Panc1 (cell line): ENCODE results near the gene EEF1A2. TPM values are rescaled to one million over a fixed set of nuclear protein-coding genes. Genes with fewer than 3 reads are reported as not detected.

Experiments
- ATAC-seq: fragments of 200-7000 bp; cut with Tn5 transposase; 2 replicates; pipeline ENCODE4 v1.9.1; 2020; ENCODE audit warnings: mild to moderate bottlenecking, moderate library complexity
- BruUV-seq: library from RNA; stranded (reverse); fragments of 400-500 nt; replicated peaks from 2 replicates; lab custom pipeline; 2021; lab: Mats Ljungman, UMichigan
- CTCF ChIA-PET: fragments of 300-600 bp; sonication (Branson Sonifier 250); formaldehyde crosslinking; loops from one replicate; lab custom pipeline; 2022; ENCODE audit warnings: antibody characterized with exemption; lab: Charles Lee
- POLR2A ChIA-PET: fragments of 300-600 bp; sonication (Branson Sonifier 250); formaldehyde crosslinking; loops from one replicate; lab custom pipeline; 2022; ENCODE audit warnings: antibody characterized with exemption; lab: Charles Lee
- DNase-seq: peaks from one replicate; pipeline ENCODE4 v3.0.0-alpha.2; 2010; ENCODE audit warnings: low read depth, low spot score
- H3K27ac ChIP-seq: 2 replicates; pipeline ENCODE4 v1.5.1; 2011; ENCODE audit warnings: mild to moderate bottlenecking, low read length, inconsistent platforms
- H3K27me3 ChIP-seq: fragments of 200-500 bp; sonication (Bioruptor generic); 2 replicates; pipeline ENCODE4 v1.6.0; 2014; ENCODE audit warnings: low read length, inconsistent platforms; ENCODE audit not compliant: control insufficient read depth, insufficient read depth
- H3K36me3 ChIP-seq: fragments of 200-500 bp; sonication (Bioruptor generic); 2 replicates; pipeline ENCODE4 v1.5.1; 2014; ENCODE audit warnings: inconsistent platforms, mild to moderate bottlenecking, low read length, moderate library complexity; ENCODE audit not compliant: control insufficient read depth, insufficient read depth
- H3K4me1 ChIP-seq: 2 replicates; pipeline ENCODE4 v1.5.1; 2011; ENCODE audit warnings: inconsistent platforms, mild to moderate bottlenecking, low read length, moderate library complexity; ENCODE audit not compliant: control insufficient read depth, insufficient read depth
- H3K4me3 ChIP-seq, 2 experiments: 2 replicates each; pipeline ENCODE4 v1.5.1; 2011 to 2012; ENCODE audit warnings: low read depth in 2 of 2, low read length in 2 of 2, mild to moderate bottlenecking in 2 of 2, inconsistent platforms in 1 of 2, moderate library complexity in 1 of 2
- H3K9me3 ChIP-seq: fragments of 200-500 bp; sonication (Bioruptor generic); 2 replicates; pipeline ENCODE4 v1.5.1; 2014; ENCODE audit warnings: low read depth, mild to moderate bottlenecking, inconsistent platforms, low read length, moderate library complexity; ENCODE audit not compliant: control insufficient read depth, insufficient read depth
- CTCF ChIP-seq: fragments of 450-650 bp; IDR thresholded peaks from 2 replicates; pipeline ENCODE4 v1.5.1; 2017; ENCODE audit warnings: mild to moderate bottlenecking
- POLR2AphosphoS5 ChIP-seq: IDR thresholded peaks from 2 replicates; pipeline ENCODE4 v1.6.1; 2012; ENCODE audit warnings: mild to moderate bottlenecking, low read depth, low read length, moderate library complexity
- REST ChIP-seq, 2 experiments: IDR thresholded peaks; 2 replicates each; pipeline ENCODE4 v1.6.1; 2011 to 2012; ENCODE audit warnings: low read depth in 2 of 2, control low read depth in 1 of 2, low read length in 1 of 2, mild to moderate bottlenecking in 1 of 2, moderate library complexity in 1 of 2; ENCODE audit not compliant: insufficient read depth in 1 of 2
- SIN3A ChIP-seq: IDR thresholded peaks from 2 replicates; pipeline ENCODE4 v1.6.1; 2012; ENCODE audit warnings: low read depth, mild to moderate bottlenecking, low read length, moderate library complexity, borderline replicate concordance; ENCODE audit not compliant: insufficient read depth
- TCF7L2 ChIP-seq: IDR thresholded peaks from 2 replicates; pipeline ENCODE4 v1.6.1; 2011; ENCODE audit warnings: mild to moderate bottlenecking, low read depth, low read length, inconsistent platforms
- in situ Hi-C: cut with HindIII; loops from 2 replicates; pipeline ENCODE4 v1.10.0; 2016; ENCODE audit warnings: low sequenced_read_pairs, low pct_unique_long_range_greater_than_20kb
- intact Hi-C: fragments of 100-400 bp; cut with micrococcal nuclease; formaldehyde crosslinking; loops from one replicate; pipeline ENCODE4 v1.10.0; 2022; ENCODE audit not compliant: unreplicated experiment
- total RNA-seq: library from RNA; stranded (reverse); gene quantifications from one replicate; pipeline ENCODE4 v1.2.1, GENCODE V29; 2021; ENCODE audit not compliant: unreplicated experiment

EEF1A2 gene
- total RNA-seq, 1 experiment from 2014 or later: 178 TPM

- no peaks in the 10 kb centered on the region for H3K36me3 ChIP-seq
- ChIA-PET CTCF (no interaction called here), POLR2A (no interaction called here)
- H3K9me3 ChIP-seq: no peaks in the 10 kb centered on the region
- no peaks in the 10 kb centered on the region for H3K27me3 ChIP-seq
- no peak overlapping the region for H3K4me3 ChIP-seq
- no TSS peak for BruUV-seq
- no peak overlapping the region for H3K27ac ChIP-seq
- H3K4me1 ChIP-seq: peaks cover 16% of the 10 kb centered on the region
- ATAC-seq (no peak), DNase-seq (no peak)
- in situ Hi-C loops (no loop called here), intact Hi-C loops (no loop called here)
- TF ChIP-seq POLR2AphosphoS5 (no peak), TCF7L2 (no peak), SIN3A (no peak), REST (IDR thresholded peaks at IDR 0.05; ENCODE audit: insufficient read depth in 1 of 2, low read depth in 2 of 2, low read length in 1 of 2) (no peak), CTCF (no peak)
These were observed 5.9 kb downstream of the EEF1A2 start for GRCh38 chr20:63492982-63493381.

- intact Hi-C loops: no loop called here
- Histone ChIP-seq H3K4me3 (no peak overlapping the region), H3K9me3 (no peaks in the 10 kb centered on the region), H3K27me3 (no peaks in the 10 kb centered on the region), H3K27ac (no peak overlapping the region), H3K36me3 (no peaks in the 10 kb centered on the region), H3K4me1 (peaks cover 12% of the 10 kb centered on the region)
- no peak for DNase-seq
- ChIA-PET POLR2A (no interaction called here), CTCF (no interaction called here)
- TF ChIP-seq CTCF (no peak), REST (IDR thresholded peaks at IDR 0.05; ENCODE audit: insufficient read depth in 1 of 2, low read depth in 2 of 2, low read length in 1 of 2) (no peak), TCF7L2 (no peak), POLR2AphosphoS5 (no peak), SIN3A (no peak)
- in situ Hi-C loops: no loop called here
- no TSS peak for BruUV-seq
- no peak for ATAC-seq
These were observed 6.4 kb downstream of the EEF1A2 start for GRCh38 chr20:63492518-63492917.
